IMR-90 (cell line): ENCODE results near the gene PLEKHH1. TPM values are rescaled to one million over a fixed set of nuclear protein-coding genes. Genes with fewer than 3 reads are reported as not detected.

Experiments
- ATAC-seq: fragments of 200-7000 bp; cut with Tn5 transposase; 2 replicates; pipeline ENCODE4 v1.9.1; 2020; ENCODE audit warnings: low read depth, mild to moderate bottlenecking, moderate library complexity
- BruUV-seq: library from RNA; stranded (reverse); fragments of 400-500 nt; replicated peaks from 2 replicates; lab custom pipeline; 2021; lab: Mats Ljungman, UMichigan
- CTCF ChIA-PET: fragments of 300-600 bp; formaldehyde crosslinking; extraction: SDS; loops from one replicate; lab custom pipeline; 2021; ENCODE audit warnings: antibody characterized with exemption; lab: Yijun Ruan, JAX
- POLR2A ChIA-PET: fragments of 300-600 bp; sonication (Branson Sonifier 250); formaldehyde crosslinking; loops from one replicate; lab custom pipeline; 2022; ENCODE audit warnings: antibody characterized with exemption; ENCODE audit not compliant: unreplicated experiment; lab: Charles Lee
- DNase-seq: peaks from one replicate; pipeline ENCODE4 v3.0.0; 2013
- H2AFZ ChIP-seq: replicated peaks from 2 replicates; pipeline ENCODE3; 2013; ENCODE audit warnings: low read length, mild to moderate bottlenecking; ENCODE audit not compliant: poor library complexity
- H2AK5ac ChIP-seq: 2 replicates; pipeline ENCODE4 v1.6.1; 2013; ENCODE audit warnings: low read depth, low read length, inconsistent platforms
- H2AK9ac ChIP-seq: replicated peaks from 2 replicates; pipeline ENCODE3; 2013; ENCODE audit warnings: mild to moderate bottlenecking, low read depth, low read length, moderate library complexity; ENCODE audit not compliant: poor library complexity
- H2BK120ac ChIP-seq: 2 replicates; pipeline ENCODE4 v1.6.1; 2013; ENCODE audit warnings: low read depth, low read length, inconsistent platforms
- H2BK15ac ChIP-seq: 3 replicates; pipeline ENCODE4 v1.6.1; 2013; ENCODE audit warnings: low read depth, low read length, inconsistent platforms
- H2BK20ac ChIP-seq: 2 replicates; pipeline ENCODE4 v1.6.1; 2013; ENCODE audit warnings: low read depth, mild to moderate bottlenecking, inconsistent platforms, low read length, moderate library complexity
- H2BK5ac ChIP-seq: 2 replicates; pipeline ENCODE4 v1.6.1; 2013; ENCODE audit warnings: mild to moderate bottlenecking, low read depth, low read length, inconsistent platforms; ENCODE audit not compliant: poor library complexity, severe bottlenecking
- H3K14ac ChIP-seq: replicated peaks from 2 replicates; pipeline ENCODE4 v1.6.1; 2013; ENCODE audit warnings: low read depth, low read length, inconsistent platforms
- H3K18ac ChIP-seq: 2 replicates; pipeline ENCODE4 v1.6.1; 2013; ENCODE audit warnings: low read depth, low read length, control low read depth
- H3K23ac ChIP-seq: 2 replicates; pipeline ENCODE4 v1.6.1; 2013; ENCODE audit warnings: low read depth, low read length, inconsistent platforms
- H3K27ac ChIP-seq: 2 replicates; pipeline ENCODE4 v1.5.1; 2013; ENCODE audit warnings: mild to moderate bottlenecking, control low read depth, low read length; ENCODE audit not compliant: insufficient read depth
- H3K27me3 ChIP-seq: 2 replicates; pipeline ENCODE4 v1.6.1; 2013; ENCODE audit warnings: low read length; ENCODE audit not compliant: control insufficient read depth, insufficient read depth
- H3K36me3 ChIP-seq: 2 replicates; pipeline ENCODE4 v1.6.1; 2013; ENCODE audit warnings: low read length, mixed read lengths; ENCODE audit not compliant: control insufficient read depth, insufficient read depth
- H3K4ac ChIP-seq: 2 replicates; pipeline ENCODE4 v1.6.1; 2013; ENCODE audit warnings: low read depth, low read length, inconsistent platforms
- H3K4me1 ChIP-seq: 2 replicates; pipeline ENCODE4 v1.6.1; 2013; ENCODE audit warnings: low read length, mixed read lengths; ENCODE audit not compliant: control insufficient read depth, insufficient read depth
- H3K4me2 ChIP-seq: 2 replicates; pipeline ENCODE4 v1.6.1; 2013; ENCODE audit warnings: low read depth, mild to moderate bottlenecking, control low read depth, low read length, moderate library complexity
- H3K4me3 ChIP-seq: 2 replicates; pipeline ENCODE4 v1.5.1; 2013; ENCODE audit warnings: low read depth, mild to moderate bottlenecking, control low read depth, low read length, moderate library complexity; ENCODE audit not compliant: insufficient read depth
- H3K56ac ChIP-seq: 2 replicates; pipeline ENCODE4 v1.6.1; 2013; ENCODE audit warnings: low read length, inconsistent platforms; ENCODE audit not compliant: insufficient read depth; ENCODE audit errors: extremely low read depth
- H3K79me1 ChIP-seq, 2 experiments: 2 replicates each; pipeline ENCODE4 v1.6.1; 2013; ENCODE audit warnings: low read length in 2 of 2, inconsistent platforms in 1 of 2, low read depth in 1 of 2
- H3K9ac ChIP-seq: 2 replicates; pipeline ENCODE4 v1.6.1; 2013; ENCODE audit warnings: low read depth, low read length, control low read depth
- H3K9me1 ChIP-seq: 2 replicates; pipeline ENCODE4 v1.6.1; 2013; ENCODE audit warnings: low read length, inconsistent platforms; ENCODE audit not compliant: insufficient read depth
- H3K9me3 ChIP-seq: 2 replicates; pipeline ENCODE4 v1.6.1; 2013; ENCODE audit warnings: low read length; ENCODE audit not compliant: control insufficient read depth, insufficient read depth
- H4K20me1 ChIP-seq: 2 replicates; pipeline ENCODE4 v1.6.1; 2013; ENCODE audit warnings: low read length, inconsistent platforms; ENCODE audit not compliant: insufficient read depth
- H4K5ac ChIP-seq: 2 replicates; pipeline ENCODE4 v1.6.1; 2013; ENCODE audit warnings: mild to moderate bottlenecking, low read depth, low read length, control low read depth
- H4K8ac ChIP-seq, 2 experiments: 2 replicates each; pipeline ENCODE4 v1.6.1; 2013; ENCODE audit warnings: low read depth in 2 of 2, low read length in 2 of 2, control low read depth in 1 of 2, inconsistent platforms in 1 of 2
- H4K91ac ChIP-seq: 2 replicates; pipeline ENCODE4 v1.6.1; 2013; ENCODE audit warnings: low read depth, low read length, inconsistent platforms; ENCODE audit not compliant: insufficient read depth
- BHLHE40 ChIP-seq: fragments of 150-350 bp; IDR thresholded peaks from 2 replicates; pipeline ENCODE4 v1.6.1; 2016; ENCODE audit warnings: mild to moderate bottlenecking, low read depth, low read length
- CTCF ChIP-seq: conservative IDR thresholded peaks from 2 replicates; pipeline ENCODE4 v1.5.1; 2012; ENCODE audit warnings: mild to moderate bottlenecking, low read depth, low read length, improper control_type of control experiment
- FOS ChIP-seq: fragments of 150-350 bp; IDR thresholded peaks from 2 replicates; pipeline ENCODE4 v1.6.1; 2016; ENCODE audit warnings: low read depth, low read length
- POLR2A ChIP-seq: IDR thresholded peaks from 2 replicates; pipeline ENCODE4 v1.6.1; 2012; ENCODE audit warnings: mild to moderate bottlenecking, low read depth, low read length
- USF2 ChIP-seq: fragments of 150-350 bp; IDR thresholded peaks from 2 replicates; pipeline ENCODE4 v1.6.1; 2017; ENCODE audit warnings: mild to moderate bottlenecking, antibody characterized with exemption, low read length, low read depth
- WGBS, 2 experiments: methylation state at CpG; one replicate each; pipeline versions ENCODE4 v1.1.5 to v1.1.7; 2013; ENCODE audit warnings: missing lambda C conversion rate in 2 of 2; ENCODE audit not compliant: insufficient read length in 1 of 2; ENCODE audit errors: extremely low coverage in 2 of 2; 5-methylcytosine and 5-hydroxymethylcytosine counted together
- dilution Hi-C: fragments of 300-500 bp; cut with HindIII; formaldehyde crosslinking; loops from one replicate; pipeline ENCODE4 v1.14.3; 2018; ENCODE audit warnings: low sequenced_read_pairs; ENCODE audit not compliant: unreplicated experiment
- in situ Hi-C: fragments of 300-500 bp; cut with MboI; formaldehyde crosslinking; loops from 3 replicates; pipeline ENCODE4 v1.14.3; 2019; ENCODE audit warnings: low sequenced_read_pairs, inconsistent platforms, mixed read lengths
- intact Hi-C: fragments of 100-400 bp; cut with micrococcal nuclease; formaldehyde crosslinking; loops from 2 replicates; pipeline ENCODE4 v1.10.0; 2022
- polyA plus RNA-seq, 3 experiments: library from polyadenylated mRNA; depleted of rRNA; stranded (reverse); fragments of >200 nt; gene quantifications; 2 replicates each; pipeline ENCODE4 v1.2.3, GENCODE V29; 2012; ENCODE audit warnings: low replicate concordance in 1 of 3
- total RNA-seq: library from RNA; depleted of rRNA; stranded (reverse); fragments of >200 nt; gene quantifications from 2 replicates; pipeline ENCODE4 v1.2.3, GENCODE V29; 2012

PLEKHH1 gene
- total and polyA plus RNA-seq, 2 of the 4 experiments (the other 2 are of a cell fraction), result under 0.01 to 0.34 TPM

- H4K8ac ChIP-seq, result no peak overlapping the region
- TF ChIP-seq CTCF, result no peak
- no peak for TF ChIP-seq POLR2A
- TF ChIP-seq USF2, result no peak
- TF ChIP-seq BHLHE40, result no peak
- TF ChIP-seq FOS, result no peak
- H3K4me2 ChIP-seq, result no peak overlapping the region
- no peak overlapping the region for H3K4me3 ChIP-seq
- H3K27me3 ChIP-seq, result peaks cover 9% of the 10 kb centered on the region
- H2BK120ac ChIP-seq, result no peak overlapping the region
- intact Hi-C loops (no loop called here), dilution Hi-C loops (no loop called here), in situ Hi-C loops (loop anchor here (5.0 kb wide), 1 partner anchor 142 kb away; no protein-coding TSS in a partner anchor)
- no peak overlapping the region for H2AFZ ChIP-seq
- H3K14ac ChIP-seq, result no peak overlapping the region
- H3K9ac ChIP-seq, result no peak overlapping the region
- CTCF ChIA-PET, result interaction anchor here (2.6 to 3.6 kb wide), 3 partner anchors 11 to 142 kb away, joined by 24 to 39 read pairs (median 28); no protein-coding TSS in a partner anchor
- H3K9me1 ChIP-seq, result no peaks in the 10 kb centered on the region
- H2AK9ac ChIP-seq, result no peak overlapping the region
- whole genome bisulfite sequencing, 2 experiments, result no CpG with 5 or more reads among the region's 4 CpGs
- no peaks in the 10 kb centered on the region for H3K36me3 ChIP-seq
- no peak for DNase-seq
- no peak overlapping the region for H2BK20ac ChIP-seq
- H2AK5ac ChIP-seq, result no peak overlapping the region
- no peaks in the 10 kb centered on the region for H3K9me3 ChIP-seq
- POLR2A ChIA-PET, result no interaction called here
- H2BK15ac ChIP-seq, result no peak overlapping the region
- H3K18ac ChIP-seq, result no peak overlapping the region
- no peak overlapping the region for H3K56ac ChIP-seq
- H3K27ac ChIP-seq, result no peak overlapping the region
- BruUV-seq, result no TSS peak
- no peaks in the 10 kb centered on the region for H3K79me1 ChIP-seq
- H3K4me1 ChIP-seq, result no peaks in the 10 kb centered on the region
- H4K20me1 ChIP-seq, result no peaks in the 10 kb centered on the region
- H3K4ac ChIP-seq, result no peak overlapping the region
- no peak overlapping the region for H4K5ac ChIP-seq
- H2BK5ac ChIP-seq, result no peak overlapping the region
- H4K91ac ChIP-seq, result no peak overlapping the region
- no peak overlapping the region for H3K23ac ChIP-seq
- ATAC-seq, result no peak
Measured at GRCh38 chr14:67569651-67570290, 36.7 kb downstream of the PLEKHH1 start.
